ENCODE measurements around the gene CDC20.
"Not testable (repeated sequence)": the region's sequence is repeated elsewhere in the genome, so short reads cannot be mapped to it uniquely, and the experiment has no call there.

CDC20 gene

GRCh38 chr1:43386676-43387075 lies 27.9 kb downstream of the CDC20 start:
- no peak for DNase-seq

GRCh38 chr1:43387976-43388599 lies 29.3 kb downstream of the CDC20 start:
- no peak for DNase-seq

GRCh38 chr1:43388613-43389012 lies 29.8 kb downstream of the CDC20 start:
- DNase-seq: no peak

- DNase-seq: peak; percentile 82
Observed at GRCh38 chr1:43389326-43390313, 30.8 kb downstream of the CDC20 start, which contains the start of the genes MED8 and SZT2. TSS of gene MED8 (minus strand) at chr1:43389800. CDS start at chr1:43389764, 36 bp downstream. TSS of gene SZT2 (plus strand) at chr1:43389899. CDS start at chr1:43389969, 70 bp downstream.

- no peak for DNase-seq
Observed at GRCh38 chr1:43392702-43393101, 33.9 kb downstream of the CDC20 start.

- DNase-seq: no peak
Observed at GRCh38 chr1:43395523-43395922, 36.7 kb downstream of the CDC20 start.

- no peak for DNase-seq
Observed at GRCh38 chr1:43396059-43396458, 37.3 kb downstream of the CDC20 start.

GRCh38 chr1:43398227-43398626 lies 39.4 kb downstream of the CDC20 start:
- no peak for DNase-seq

GRCh38 chr1:43400441-43400840 lies 41.7 kb downstream of the CDC20 start:
- DNase-seq: not testable (repeated sequence)

GRCh38 chr1:43402089-43402865 lies 43.5 kb downstream of the CDC20 start:
- no peak for DNase-seq

- no peak for DNase-seq
Observed at GRCh38 chr1:43404353-43404752, 45.6 kb downstream of the CDC20 start.

GRCh38 chr1:43405219-43405875 lies 46.6 kb downstream of the CDC20 start:
- no peak for DNase-seq

- DNase-seq: no peak
Observed at GRCh38 chr1:43405876-43406234, 47.1 kb downstream of the CDC20 start.

GRCh38 chr1:43410571-43410970 lies 51.8 kb downstream of the CDC20 start:
- no peak for DNase-seq

All from COR-L47 (cell line).